Mucosa of stomach (tissue), 1 donor: ENCODE data around the gene TRPV6.

ENCODE experiments used
- H3K27me3 ChIP-seq: one replicate; pipeline ENCODE4 v1.7.0; 2013; ENCODE audit warnings: mild to moderate bottlenecking, low read length; ENCODE audit not compliant: control insufficient read depth, insufficient read depth
- H3K36me3 ChIP-seq: one replicate; pipeline ENCODE4 v1.7.0; 2013; ENCODE audit warnings: low read length; ENCODE audit not compliant: control insufficient read depth, insufficient read depth
- H3K4me1 ChIP-seq: one replicate; pipeline ENCODE4 v1.7.0; 2013; ENCODE audit warnings: mild to moderate bottlenecking, low read length; ENCODE audit not compliant: control insufficient read depth, insufficient read depth
- H3K4me3 ChIP-seq: one replicate; pipeline ENCODE4 v1.7.0; 2013; ENCODE audit warnings: low read length
- H3K9ac ChIP-seq: one replicate; pipeline ENCODE4 v1.7.0; 2013; ENCODE audit warnings: mild to moderate bottlenecking, low read length, moderate library complexity
- H3K9me3 ChIP-seq: one replicate; pipeline ENCODE4 v1.7.0; 2013; ENCODE audit warnings: mild to moderate bottlenecking, low read length, moderate library complexity; ENCODE audit not compliant: control insufficient read depth
- donor health status: Pancreatic carcinoma.

Gene TRPV6

GRCh38 chr7:142918901-142919300, 33.4 kb upstream of the TRPV6 start:
- Histone ChIP-seq H3K9me3 (no peaks in the 10 kb centered on the region), H3K4me1 (peaks cover 16% of the 10 kb centered on the region), H3K36me3 (no peaks in the 10 kb centered on the region), H3K4me3 (no peak overlapping the region), H3K27me3 (no peaks in the 10 kb centered on the region), H3K9ac (no peak overlapping the region)

GRCh38 chr7:142917447-142917846, 31.9 kb upstream of the TRPV6 start:
- Histone ChIP-seq H3K27me3 (no peaks in the 10 kb centered on the region), H3K4me1 (peaks cover 21% of the 10 kb centered on the region), H3K9me3 (no peaks in the 10 kb centered on the region), H3K36me3 (no peaks in the 10 kb centered on the region), H3K9ac (no peak overlapping the region), H3K4me3 (no peak overlapping the region)

- H3K27me3 ChIP-seq: no peaks in the 10 kb centered on the region
These were observed 31.0 kb upstream of the TRPV6 start for GRCh38 chr7:142916508-142916907.

GRCh38 chr7:142915315-142915714, 29.8 kb upstream of the TRPV6 start:
- Histone ChIP-seq H3K36me3 (no peaks in the 10 kb centered on the region), H3K9ac (no peak overlapping the region)

More at GRCh38 chr7:142916508-142916907, 31.0 kb upstream of the TRPV6 start:
- H3K9ac ChIP-seq: no peak overlapping the region
- peaks cover 21% of the 10 kb centered on the region for H3K4me1 ChIP-seq
- H3K36me3 ChIP-seq: no peaks in the 10 kb centered on the region
- H3K4me3 ChIP-seq: no peak overlapping the region
- no peaks in the 10 kb centered on the region for H3K9me3 ChIP-seq

GRCh38 chr7:142914121-142914520, 28.6 kb upstream of the TRPV6 start:
- Histone ChIP-seq H3K9ac (no peak overlapping the region), H3K4me1 (peaks cover 35% of the 10 kb centered on the region), H3K27me3 (no peaks in the 10 kb centered on the region), H3K9me3 (no peaks in the 10 kb centered on the region), H3K4me3 (no peak overlapping the region), H3K36me3 (no peaks in the 10 kb centered on the region)

More at GRCh38 chr7:142915315-142915714, 29.8 kb upstream of the TRPV6 start:
- Histone ChIP-seq H3K27me3 (no peaks in the 10 kb centered on the region), H3K4me3 (no peak overlapping the region), H3K9me3 (no peaks in the 10 kb centered on the region), H3K4me1 (peaks cover 27% of the 10 kb centered on the region)

GRCh38 chr7:142913566-142913965, 28.0 kb upstream of the TRPV6 start:
- H3K4me3 ChIP-seq: no peak overlapping the region
- no peaks in the 10 kb centered on the region for H3K27me3 ChIP-seq
- H3K9ac ChIP-seq: no peak overlapping the region
- H3K9me3 ChIP-seq: no peaks in the 10 kb centered on the region
- H3K4me1 ChIP-seq: peaks cover 40% of the 10 kb centered on the region
- no peaks in the 10 kb centered on the region for H3K36me3 ChIP-seq

- Histone ChIP-seq H3K4me1 (peaks cover 45% of the 10 kb centered on the region), H3K9me3 (no peaks in the 10 kb centered on the region), H3K36me3 (no peaks in the 10 kb centered on the region), H3K27me3 (no peaks in the 10 kb centered on the region), H3K4me3 (no peak overlapping the region), H3K9ac (no peak overlapping the region)
These were observed 27.5 kb upstream of the TRPV6 start for GRCh38 chr7:142913051-142913450.

- Histone ChIP-seq H3K4me3 (no peak overlapping the region), H3K27me3 (no peaks in the 10 kb centered on the region), H3K9me3 (no peaks in the 10 kb centered on the region), H3K9ac (no peak overlapping the region), H3K4me1 (peaks cover 45% of the 10 kb centered on the region), H3K36me3 (no peaks in the 10 kb centered on the region)
These were observed 24.9 kb upstream of the TRPV6 start for GRCh38 chr7:142910481-142910880.

- H3K4me1 ChIP-seq: peaks cover 45% of the 10 kb centered on the region
- no peaks in the 10 kb centered on the region for H3K36me3 ChIP-seq
- H3K27me3 ChIP-seq: no peaks in the 10 kb centered on the region
- no peak overlapping the region for H3K4me3 ChIP-seq
- H3K9ac ChIP-seq: no peak overlapping the region
- no peaks in the 10 kb centered on the region for H3K9me3 ChIP-seq
These were observed 24.5 kb upstream of the TRPV6 start for GRCh38 chr7:142910031-142910433.

GRCh38 chr7:142908921-142909890, 23.7 kb upstream of the TRPV6 start:
- H3K4me3 ChIP-seq: no peak overlapping the region
- H3K9me3 ChIP-seq: peaks cover 4% of the 10 kb centered on the region
- no peaks in the 10 kb centered on the region for H3K27me3 ChIP-seq
- no peaks in the 10 kb centered on the region for H3K36me3 ChIP-seq
- no peak overlapping the region for H3K9ac ChIP-seq
- peaks cover 40% of the 10 kb centered on the region for H3K4me1 ChIP-seq

GRCh38 chr7:142908290-142908689, 22.7 kb upstream of the TRPV6 start:
- Histone ChIP-seq H3K9ac (no peak overlapping the region), H3K36me3 (no peaks in the 10 kb centered on the region), H3K4me3 (no peak overlapping the region), H3K4me1 (peaks cover 31% of the 10 kb centered on the region), H3K9me3 (peaks cover 4% of the 10 kb centered on the region), H3K27me3 (no peaks in the 10 kb centered on the region)

- no peak overlapping the region for H3K4me3 ChIP-seq
- peaks cover 4% of the 10 kb centered on the region for H3K9me3 ChIP-seq
- H3K9ac ChIP-seq: no peak overlapping the region
- H3K4me1 ChIP-seq: peaks cover 25% of the 10 kb centered on the region
- H3K36me3 ChIP-seq: no peaks in the 10 kb centered on the region
- no peaks in the 10 kb centered on the region for H3K27me3 ChIP-seq
These were observed 21.1 kb upstream of the TRPV6 start for GRCh38 chr7:142906643-142907042.
